Gastroesophageal sphincter (tissue), 4 donors: ENCODE measurements around the gene SDHAF3. TPM values are rescaled to one million over a fixed set of nuclear protein-coding genes. Genes with fewer than 3 reads are reported as not detected.

ENCODE experiments used
- ATAC-seq: fragments of 150-250 bp; one replicate; pipeline ENCODE4 v1.9.1; 2016; ENCODE audit warnings: mild to moderate bottlenecking, moderate library complexity
- H3K27ac ChIP-seq, 4 donors: fragments of 200-600 bp; sonication (generic) in 3 of 4; 1 replicate in 3 of 4; 2 replicates in 1 of 4; pipeline ENCODE4 v1.5.1; 2016 to 2019
- H3K27me3 ChIP-seq: fragments of 200-600 bp; sonication (generic); one replicate; pipeline ENCODE4 v1.5.1; 2019
- H3K36me3 ChIP-seq, 2 donors: fragments of 200-600 bp; sonication (generic); one replicate each; pipeline ENCODE4 v1.5.1; 2019; ENCODE audit warnings: control low read depth in 1 of 2
- H3K4me1 ChIP-seq, 3 donors: fragments of 200-600 bp; sonication (generic); 1 replicate in 2 of 3; 2 replicates in 1 of 3; pipeline ENCODE4 v1.5.1; 2016 to 2019; ENCODE audit warnings: control low read depth in 2 of 3
- H3K4me3 ChIP-seq, 2 donors: fragments of 200-600 bp; sonication (generic); one replicate each; pipeline ENCODE4 v1.5.1; 2019; ENCODE audit warnings: mild to moderate bottlenecking in 1 of 2, moderate library complexity in 1 of 2
- H3K9me3 ChIP-seq, 3 donors: fragments of 200-600 bp; sonication (generic); one replicate each; pipeline ENCODE4 v1.5.1; 2017 to 2019; ENCODE audit warnings: control low read depth in 2 of 3
- EP300 ChIP-seq: sonication (generic); formaldehyde crosslinking; IDR thresholded peaks from one replicate; pipeline ENCODE4 v1.6.1; 2017; ENCODE audit warnings: antibody characterized with exemption, mild to moderate bottlenecking
- POLR2A ChIP-seq, 2 donors: fragments of 450-650 bp; IDR thresholded peaks; one replicate each; pipeline ENCODE4 v1.6.1; 2017; ENCODE audit warnings: antibody characterized with exemption in 2 of 2, mild to moderate bottlenecking in 2 of 2, moderate library complexity in 1 of 2
- POLR2AphosphoS5 ChIP-seq: sonication (generic); formaldehyde crosslinking; IDR thresholded peaks from one replicate; pipeline ENCODE4 v1.6.1; 2017; ENCODE audit warnings: antibody characterized with exemption
- WGBS, 2 donors: methylation state at CpG; one replicate each; pipeline ENCODE4 v1.1.5; 2018; ENCODE audit warnings: low coverage in 1 of 2; 5-methylcytosine and 5-hydroxymethylcytosine counted together
- total RNA-seq, 4 donors: library from RNA; depleted of rRNA; stranded (reverse); fragments of >200 nt; gene quantifications; one replicate each; pipeline ENCODE4 v1.1.0, GENCODE V29; 2016
- TF ChIP-seq, protein P1 (sequence below), 4 experiments: fragments of 200-600 bp in 2 of 4; fragments of 450-650 bp in 2 of 4; sonication (generic) in 1 of 4; IDR thresholded peaks; one replicate each; pipeline ENCODE4 v1.5.1; 2017 to 2019; ENCODE audit warnings: antibody characterized with exemption in 4 of 4, mild to moderate bottlenecking in 2 of 4, moderate library complexity in 2 of 4

Gene SDHAF3
- total RNA-seq, 4 donors from 2014 or later: 6.9 to 8.5 (median 7.2) TPM

DNA sequence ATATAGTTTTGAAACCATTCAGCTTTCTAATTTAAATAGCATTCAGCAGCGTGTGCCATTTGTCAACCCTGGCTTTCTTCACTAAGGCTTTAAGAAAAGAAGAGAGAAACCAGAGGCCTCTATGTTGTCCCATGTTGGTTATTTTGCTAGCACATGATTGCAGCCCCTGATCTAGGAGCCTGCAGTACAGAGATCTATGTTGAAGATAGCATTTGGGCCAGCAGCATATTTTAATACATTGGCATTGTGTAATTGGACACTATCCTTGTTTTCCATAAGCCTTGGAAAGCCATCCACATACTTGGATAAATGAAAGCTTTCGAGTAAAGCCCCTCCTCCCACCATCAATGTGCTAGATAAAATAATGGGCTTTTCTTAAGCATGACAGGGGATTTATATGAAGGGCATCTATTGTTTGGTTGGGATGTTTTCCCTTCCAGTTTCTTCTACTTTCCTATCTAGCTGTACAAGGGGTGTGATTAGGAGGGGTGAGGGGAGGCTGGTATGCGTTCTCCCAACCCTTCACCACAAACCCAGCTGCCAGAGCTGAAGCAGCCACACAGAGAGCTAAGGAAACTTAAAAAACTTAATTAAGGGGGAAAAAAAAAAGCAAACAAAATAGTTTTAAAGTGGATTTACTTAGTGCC is 23.1 kb upstream of the SDHAF3 start:
- Histone ChIP-seq H3K27me3 (peaks cover 48% of the 10 kb centered on the region), H3K4me1 (no peaks in the 10 kb centered on the region), H3K4me3 (no peak overlapping the region), H3K9me3 (no peaks in the 10 kb centered on the region), H3K36me3 (no peaks in the 10 kb centered on the region), H3K27ac (no peak overlapping the region)
- 40 to 46% methylated on average over 3 of the region's 3 CpGs for WGBS, 2 donors
- TF ChIP-seq, protein P1, sequence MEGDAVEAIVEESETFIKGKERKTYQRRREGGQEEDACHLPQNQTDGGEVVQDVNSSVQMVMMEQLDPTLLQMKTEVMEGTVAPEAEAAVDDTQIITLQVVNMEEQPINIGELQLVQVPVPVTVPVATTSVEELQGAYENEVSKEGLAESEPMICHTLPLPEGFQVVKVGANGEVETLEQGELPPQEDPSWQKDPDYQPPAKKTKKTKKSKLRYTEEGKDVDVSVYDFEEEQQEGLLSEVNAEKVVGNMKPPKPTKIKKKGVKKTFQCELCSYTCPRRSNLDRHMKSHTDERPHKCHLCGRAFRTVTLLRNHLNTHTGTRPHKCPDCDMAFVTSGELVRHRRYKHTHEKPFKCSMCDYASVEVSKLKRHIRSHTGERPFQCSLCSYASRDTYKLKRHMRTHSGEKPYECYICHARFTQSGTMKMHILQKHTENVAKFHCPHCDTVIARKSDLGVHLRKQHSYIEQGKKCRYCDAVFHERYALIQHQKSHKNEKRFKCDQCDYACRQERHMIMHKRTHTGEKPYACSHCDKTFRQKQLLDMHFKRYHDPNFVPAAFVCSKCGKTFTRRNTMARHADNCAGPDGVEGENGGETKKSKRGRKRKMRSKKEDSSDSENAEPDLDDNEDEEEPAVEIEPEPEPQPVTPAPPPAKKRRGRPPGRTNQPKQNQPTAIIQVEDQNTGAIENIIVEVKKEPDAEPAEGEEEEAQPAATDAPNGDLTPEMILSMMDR (IDR thresholded peaks at IDR 0.05): no peak
- TF ChIP-seq POLR2AphosphoS5 (no peak), EP300 (no peak), POLR2A (IDR thresholded peaks at IDR 0.05) (no peak)
- ATAC-seq: no peak

DNA sequence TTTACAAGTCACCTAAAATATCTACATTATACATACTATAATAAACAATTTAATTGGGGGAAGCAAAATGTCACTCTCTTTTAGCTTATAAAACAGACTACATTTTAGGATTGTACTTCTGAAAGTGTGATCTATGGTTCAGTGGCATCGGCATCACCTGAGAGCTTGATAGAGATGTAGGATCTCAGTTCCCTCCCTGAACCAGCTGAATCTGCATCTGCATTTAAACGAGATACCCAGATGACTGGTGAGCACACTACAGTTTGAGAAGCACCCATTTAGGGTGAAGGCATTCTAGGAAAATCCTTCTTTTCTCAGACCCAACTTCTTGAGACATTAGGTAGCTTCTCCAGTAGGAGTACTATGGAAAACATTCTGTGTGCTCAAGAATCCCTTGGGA is 21.5 kb upstream of the SDHAF3 start:
- H3K9me3 ChIP-seq: no peaks in the 10 kb centered on the region
- no peak overlapping the region for H3K4me3 ChIP-seq
- no peaks in the 10 kb centered on the region for H3K36me3 ChIP-seq
- no peak for TF ChIP-seq POLR2A (IDR thresholded peaks at IDR 0.05)
- no peak for TF ChIP-seq POLR2AphosphoS5
- no peak for TF ChIP-seq EP300
- TF ChIP-seq, protein P1 (IDR thresholded peaks at IDR 0.05): no peak
- no peaks in the 10 kb centered on the region for H3K4me1 ChIP-seq
- H3K27ac ChIP-seq: no peak overlapping the region
- H3K27me3 ChIP-seq: peaks cover 40% of the 10 kb centered on the region
- 82 to 86% methylated on average over 1 to 2 of the region's 2 CpGs for WGBS, 2 donors
- no peak for ATAC-seq

DNA sequence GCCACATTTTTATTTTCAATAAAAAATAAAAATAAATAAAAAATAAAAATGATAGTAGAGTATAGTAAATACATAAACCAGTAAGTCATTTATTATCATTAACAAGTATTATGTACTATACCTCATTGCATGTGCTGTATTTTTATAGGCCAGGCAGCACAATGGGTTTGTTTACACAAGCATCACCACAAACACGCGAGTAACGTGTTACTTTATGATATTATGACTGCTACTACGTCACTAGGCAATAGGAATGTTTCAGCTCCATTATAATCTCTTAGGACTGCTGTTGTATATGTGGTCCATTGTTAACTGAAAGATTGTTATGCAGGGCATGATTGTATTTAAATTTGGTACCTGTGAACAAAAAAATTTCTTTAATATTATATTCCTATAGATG is 20.8 kb upstream of the SDHAF3 start:
- H3K4me1 ChIP-seq: no peaks in the 10 kb centered on the region
- no peak overlapping the region for H3K4me3 ChIP-seq
- no peak for ATAC-seq
- TF ChIP-seq POLR2A (IDR thresholded peaks at IDR 0.05) (no peak), POLR2AphosphoS5 (no peak), EP300 (no peak)
- TF ChIP-seq, protein P1 (IDR thresholded peaks at IDR 0.05): no peak
- H3K9me3 ChIP-seq: no peaks in the 10 kb centered on the region
- H3K27ac ChIP-seq: no peak overlapping the region
- peaks cover 34% of the 10 kb centered on the region for H3K27me3 ChIP-seq
- H3K36me3 ChIP-seq: no peaks in the 10 kb centered on the region
- WGBS, 2 donors: 59 to 69% methylated on average over 4 of the region's 4 CpGs

DNA sequence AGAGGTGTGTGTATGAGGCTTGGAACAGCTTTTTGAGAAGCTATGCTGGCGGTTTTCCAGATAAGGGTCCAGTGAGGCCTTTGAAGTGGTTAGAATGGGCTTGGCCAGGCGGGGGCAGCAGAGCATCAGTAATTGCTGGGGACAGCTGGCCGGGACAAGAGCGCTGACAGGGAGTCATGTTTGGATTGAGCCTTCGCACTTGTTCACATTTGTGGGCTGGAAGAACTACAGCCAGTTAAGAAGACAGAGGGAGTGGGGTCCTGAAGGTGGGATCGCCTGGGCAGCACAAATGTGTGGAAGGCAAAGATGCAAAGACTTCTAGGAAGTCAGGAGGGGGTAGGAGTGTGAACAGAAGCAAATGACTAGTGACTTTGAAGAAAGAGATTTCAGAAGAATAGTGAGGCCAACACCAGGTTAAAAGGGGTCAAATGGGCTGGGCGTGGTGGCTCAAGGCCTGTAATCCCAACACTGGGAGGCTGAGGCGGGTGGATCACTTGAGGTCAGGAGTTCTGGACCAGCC is 12.7 kb upstream of the SDHAF3 start:
- H3K36me3 ChIP-seq: no peaks in the 10 kb centered on the region
- peak; percentile 84 for ATAC-seq
- H3K27ac ChIP-seq: no peak overlapping the region
- H3K9me3 ChIP-seq: no peaks in the 10 kb centered on the region
- H3K4me3 ChIP-seq: no peak overlapping the region
- peaks cover 7% of the 10 kb centered on the region for H3K27me3 ChIP-seq
- peaks cover 0 to 6% (median 3%) of the 10 kb centered on the region in 3 donors for H3K4me1 ChIP-seq
- WGBS, 2 donors: 0 to 8% methylated on average over 6 to 8 of the region's 8 CpGs
- TF ChIP-seq, protein P1 (IDR thresholded peaks at IDR 0.05): peak; percentile 52 to 81 (median 68)
- no peak for TF ChIP-seq POLR2A (IDR thresholded peaks at IDR 0.05)

DNA sequence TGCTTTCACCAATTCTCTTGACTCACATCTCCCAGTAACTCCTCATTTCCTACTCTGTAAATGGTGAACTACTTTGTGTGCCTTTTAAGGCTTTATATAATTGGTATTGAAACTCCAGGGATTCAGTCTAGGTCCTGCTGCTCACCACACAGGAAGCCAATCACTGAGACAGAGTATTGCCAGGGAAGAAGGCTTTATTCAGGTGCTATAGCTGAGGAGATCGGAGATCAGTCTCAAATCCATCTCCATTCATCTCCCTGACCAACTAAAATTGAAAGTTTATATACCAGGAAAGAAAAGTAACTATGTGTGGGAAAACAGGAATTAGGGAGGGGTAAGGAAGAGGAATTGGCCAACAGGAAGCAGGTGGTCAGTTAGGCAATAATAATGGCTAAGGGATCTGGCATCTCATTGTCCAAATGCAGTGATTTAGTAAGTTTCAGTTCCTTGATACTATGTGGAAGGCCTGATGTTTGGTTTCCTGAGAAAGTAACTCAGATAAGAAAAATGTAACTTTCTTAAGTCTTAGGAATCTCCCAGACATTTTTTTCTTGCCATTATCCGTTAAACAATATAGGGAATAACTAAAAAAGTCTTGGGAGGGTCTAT is 10.2 kb upstream of the SDHAF3 start:
- no peak for TF ChIP-seq POLR2A (IDR thresholded peaks at IDR 0.05)
- TF ChIP-seq EP300: no peak
- TF ChIP-seq, protein P1 (IDR thresholded peaks at IDR 0.05): no peak
- Histone ChIP-seq H3K36me3 (no peaks in the 10 kb centered on the region), H3K4me1 (peaks cover 0 to 6% (median 3%) of the 10 kb centered on the region in 3 donors), H3K27ac (no peak overlapping the region), H3K27me3 (peaks cover 13% of the 10 kb centered on the region), H3K9me3 (peaks cover 0 to 8% (median 0%) of the 10 kb centered on the region in 3 donors), H3K4me3 (no peak overlapping the region)
- ATAC-seq: no peak
- 84 to 85% methylated on average over 2 of the region's 2 CpGs for WGBS, 2 donors
